ENCODE results near the gene USH1G. TPM values are rescaled to one million over a fixed set of nuclear protein-coding genes. Genes with fewer than 3 reads are reported as not detected.

Gene USH1G
- total RNA-seq, 1 experiment from 2014 or later = 2.7 TPM

GRCh38 chr17:74871356-74872076 lies 51.5 kb downstream of the USH1G start:
- no peak for DNase-seq
- Histone ChIP-seq H3K23ac (ENCODE audit: insufficient read length, low read depth, low read length) (no peak overlapping the region), H3K27me3 (ENCODE audit: insufficient read depth, low read length) (no peaks in the 10 kb centered on the region), H2BK12ac (ENCODE audit: insufficient read length, low read depth, low read length) (no peak overlapping the region), H2BK15ac (ENCODE audit: low read depth, low read length) (no peak overlapping the region), H3K23me2 (ENCODE audit: insufficient read length, low read depth, low read length, poor library complexity, severe bottlenecking) (peaks cover 12% of the 10 kb centered on the region), H3K4me1 (ENCODE audit: insufficient read depth, low read length) (0 out of 2 replicates have a peak, but pooled peaks cover 2% of the 10 kb centered on the region), H3K27ac (ENCODE audit: insufficient read length, low read depth, low read length) (no peak overlapping the region), H4K5ac (ENCODE audit: insufficient read length, low read depth, low read length) (no peak overlapping the region), H3K18ac (ENCODE audit: insufficient read length, low read depth, low read length) (no peak overlapping the region), H2BK120ac (ENCODE audit: low read depth, low read length, poor library complexity, severe bottlenecking) (no peak overlapping the region), H3K4ac (ENCODE audit: low read depth, low read length) (no peak overlapping the region), H4K8ac (replicated peaks; ENCODE audit: insufficient read length, low read depth, low read length) (no peak overlapping the region), H4K20me1 (ENCODE audit: control insufficient read depth, insufficient read depth, insufficient read length) (no peaks in the 10 kb centered on the region), H3K4me2 (ENCODE audit: insufficient read depth, insufficient read length, low read length) (peak overlapping the region; percentile 91), H3K14ac (ENCODE audit: insufficient read depth, low read length) (no peak overlapping the region), H4K91ac (ENCODE audit: insufficient read length, low read depth, low read length) (no peak overlapping the region), H3K79me1 (ENCODE audit: insufficient read depth, low read depth, low read length, poor library complexity, severe bottlenecking) (no peaks in the 10 kb centered on the region), H3K56ac (ENCODE audit: insufficient read length, low read depth, low read length) (no peak overlapping the region), H3K9me3 (ENCODE audit: control insufficient read depth, low read depth, low read length) (no peaks in the 10 kb centered on the region), H2AK5ac (ENCODE audit: insufficient read length, low read length) (no peak overlapping the region), H3K79me2 (ENCODE audit: insufficient read depth, low read length) (no peaks in the 10 kb centered on the region), H3K9ac (ENCODE audit: extremely low read depth, insufficient read length, low read length) (no peak overlapping the region), H2AFZ (ENCODE audit: low read length) (no peak overlapping the region), H2BK20ac (ENCODE audit: low read depth, low read length, poor library complexity, severe bottlenecking) (no peak overlapping the region), H3T11ph (ENCODE audit: low read length) (no peak overlapping the region), H2BK5ac (ENCODE audit: insufficient read length, low read length) (no peak overlapping the region)
- Mint-ChIP-seq H3K36me3 (ENCODE audit: insufficient read depth in 1 of 3, low read depth in 3 of 3) (peaks cover 0 to 17% (median 13%) of the 10 kb centered on the region in 3 experiments; a peak in 4 of 7 replicates), H3K9me3 (no peaks in the 10 kb centered on the region), H3K27ac (no peak overlapping the region), H3K4me3 (peak overlapping the region; percentile 85 to 87), H3K27me3 (ENCODE audit: low read depth) (no peaks in the 10 kb centered on the region; the same call in 1 of the 2 replicates), H3K4me1 (peaks cover 26 to 32% of the 10 kb centered on the region in 2 experiments)
- no peak for TF ChIP-seq CTCF (conservative IDR thresholded peaks at IDR 0.05)
- 100% methylated on average over 3 of the region's 11 CpGs for WGBS (ENCODE audit: extremely low coverage, insufficient read length, low lambda C conversion rate)

All from H9 (cell line).